NCI-H2029 (cell line): ENCODE measurements around the gene CDH3.
A peak's percentile ranks its signal among the peaks of the same experiment; 100 is the strongest.

Experiments used
- DNase-seq: peaks from one replicate; lab custom pipeline; 2025; lab: John Stamatoyannopoulos, UW

The CDH3 gene

GRCh38 chr16:68651136-68651535, 6.0 kb downstream of the CDH3 start:
- DNase-seq, result no peak

- DNase-seq, result no peak
Observed at GRCh38 chr16:68652659-68653058, 7.5 kb downstream of the CDH3 start.

- no peak for DNase-seq
Observed at GRCh38 chr16:68655806-68656205, 10.7 kb downstream of the CDH3 start.

- no peak for DNase-seq
Observed at GRCh38 chr16:68656751-68657150, 11.6 kb downstream of the CDH3 start.

GRCh38 chr16:68658341-68658973, 13.3 kb downstream of the CDH3 start:
- no peak for DNase-seq

- no peak for DNase-seq
Observed at GRCh38 chr16:68658974-68659360, 13.9 kb downstream of the CDH3 start.

- DNase-seq, result no peak
Observed at GRCh38 chr16:68659412-68660358, 14.6 kb downstream of the CDH3 start.

- no peak for DNase-seq
Observed at GRCh38 chr16:68660359-68660795, 15.3 kb downstream of the CDH3 start.

GRCh38 chr16:68662035-68662434, 16.9 kb downstream of the CDH3 start:
- DNase-seq, result no peak

- no peak for DNase-seq
Observed at GRCh38 chr16:68664297-68664696, 19.2 kb downstream of the CDH3 start.

GRCh38 chr16:68665501-68665900, 20.4 kb downstream of the CDH3 start:
- no peak for DNase-seq

GRCh38 chr16:68668266-68668665, 23.2 kb downstream of the CDH3 start:
- DNase-seq, result no peak

GRCh38 chr16:68676113-68676860, 31.2 kb downstream of the CDH3 start:
- DNase-seq, result no peak

GRCh38 chr16:68681038-68681437, 35.9 kb downstream of the CDH3 start:
- no peak for DNase-seq

- no peak for DNase-seq
Observed at GRCh38 chr16:68685685-68686478, 40.8 kb downstream of the CDH3 start.

GRCh38 chr16:68686905-68687304, 41.8 kb downstream of the CDH3 start:
- no peak for DNase-seq

- DNase-seq, result no peak
Observed at GRCh38 chr16:68689921-68690320, 44.8 kb downstream of the CDH3 start.

GRCh38 chr16:68695575-68695974, 50.5 kb downstream of the CDH3 start:
- no peak for DNase-seq

- DNase-seq, result peak; percentile 17
Observed at GRCh38 chr16:68696514-68696913, 51.4 kb downstream of the CDH3 start.

GRCh38 chr16:68698091-68698490, 53.0 kb downstream of the CDH3 start:
- no peak for DNase-seq

GRCh38 chr16:68700120-68700519, 55.0 kb downstream of the CDH3 start:
- DNase-seq, result no peak

GRCh38 chr16:68700831-68701230, 55.7 kb downstream of the CDH3 start:
- no peak for DNase-seq
